PC-9 (cell line): ENCODE measurements around the gene SIPA1L3. TPM values are rescaled to one million over a fixed set of nuclear protein-coding genes. Genes with fewer than 3 reads are reported as not detected.

Experiments used
- BruUV-seq: library from RNA; stranded (reverse); fragments of 400-500 nt; replicated peaks from 2 replicates; lab custom pipeline; 2021; lab: Mats Ljungman, UMichigan
- CTCF ChIA-PET: fragments of 300-600 bp; sonication (Branson Sonifier 250); formaldehyde crosslinking; loops from one replicate; lab custom pipeline; 2022; ENCODE audit warnings: antibody characterized with exemption; lab: Charles Lee
- POLR2A ChIA-PET: fragments of 300-600 bp; sonication (Branson Sonifier 250); formaldehyde crosslinking; loops from one replicate; lab custom pipeline; 2022; ENCODE audit warnings: antibody characterized with exemption; ENCODE audit not compliant: unreplicated experiment; lab: Charles Lee
- DNase-seq, 2 experiments: peaks; one replicate each; pipeline versions ENCODE4 v3.0.0 to v3.0.0-alpha.2; 2015 to 2022; ENCODE audit warnings: mixed read lengths in 1 of 2
- H2AFZ ChIP-seq: fragments of 200-600 bp; sonication (generic); 2 replicates; pipeline ENCODE4 v1.8.1; 2017; ENCODE audit warnings: antibody characterized with exemption
- H3F3A ChIP-seq: fragments of 200-600 bp; sonication (generic); 2 replicates; pipeline ENCODE4 v1.8.1; 2017; ENCODE audit warnings: antibody characterized with exemption, mild to moderate bottlenecking, low read depth; ENCODE audit not compliant: insufficient read depth
- H3K27ac ChIP-seq: fragments of 200-600 bp; sonication (generic); 2 replicates; pipeline ENCODE4 v1.6.1; 2016; ENCODE audit warnings: mixed run types
- H3K27me3 ChIP-seq: fragments of 200-600 bp; sonication (generic); 2 replicates; pipeline ENCODE4 v1.6.1; 2016; ENCODE audit warnings: low read depth, mixed run types; ENCODE audit not compliant: insufficient read depth
- H3K36me3 ChIP-seq: fragments of 200-600 bp; sonication (generic); 2 replicates; pipeline ENCODE4 v1.6.1; 2016; ENCODE audit warnings: low read depth, mixed run types
- H3K4me1 ChIP-seq: fragments of 200-600 bp; sonication (generic); replicated peaks from 2 replicates; pipeline ENCODE4 v1.6.1; 2016; ENCODE audit warnings: mixed run types; ENCODE audit not compliant: insufficient read depth
- H3K4me2 ChIP-seq: fragments of 200-600 bp; sonication (generic); 2 replicates; pipeline ENCODE4 v1.6.1; 2017; ENCODE audit warnings: mixed run types
- H3K4me3 ChIP-seq: fragments of 200-600 bp; sonication (generic); 2 replicates; pipeline ENCODE4 v1.6.1; 2016; ENCODE audit warnings: mixed run types
- H3K79me2 ChIP-seq: fragments of 200-600 bp; sonication (generic); 2 replicates; pipeline ENCODE4 v1.6.1; 2017; ENCODE audit warnings: low read depth, mixed run types
- H3K9me2 ChIP-seq: fragments of 200-600 bp; sonication (generic); 2 replicates; pipeline ENCODE4 v1.8.1; 2017; ENCODE audit warnings: mild to moderate bottlenecking; ENCODE audit not compliant: insufficient read depth
- H3K9me3 ChIP-seq: fragments of 200-600 bp; sonication (generic); 2 replicates; pipeline ENCODE4 v1.8.1; 2016; ENCODE audit warnings: low read depth; ENCODE audit not compliant: insufficient read depth
- H4K20me1 ChIP-seq: fragments of 200-600 bp; sonication (generic); 2 replicates; pipeline ENCODE4 v1.8.1; 2017; ENCODE audit not compliant: insufficient read depth
- EZH2 ChIP-seq: fragments of 200-600 bp; sonication (generic); IDR thresholded peaks from 2 replicates; pipeline ENCODE4 v1.8.0; 2017; ENCODE audit warnings: antibody characterized with exemption, low read depth
- intact Hi-C: fragments of 100-400 bp; cut with micrococcal nuclease; formaldehyde crosslinking; loops from one replicate; pipeline ENCODE4 v1.10.0; 2022; ENCODE audit not compliant: unreplicated experiment
- total RNA-seq: library from RNA; stranded (reverse); gene quantifications from 2 replicates; pipeline ENCODE4 v1.2.3, GENCODE V29; 2021
- TF ChIP-seq, protein P1 (sequence below): fragments of 200-600 bp; sonication (generic); conservative IDR thresholded peaks from 2 replicates; pipeline ENCODE4 v1.6.1; 2017; ENCODE audit warnings: mixed run types, antibody characterized with exemption, mild to moderate bottlenecking, moderate library complexity

Gene SIPA1L3
- total RNA-seq, 1 experiment from 2014 or later: 55.2 TPM

DNA sequence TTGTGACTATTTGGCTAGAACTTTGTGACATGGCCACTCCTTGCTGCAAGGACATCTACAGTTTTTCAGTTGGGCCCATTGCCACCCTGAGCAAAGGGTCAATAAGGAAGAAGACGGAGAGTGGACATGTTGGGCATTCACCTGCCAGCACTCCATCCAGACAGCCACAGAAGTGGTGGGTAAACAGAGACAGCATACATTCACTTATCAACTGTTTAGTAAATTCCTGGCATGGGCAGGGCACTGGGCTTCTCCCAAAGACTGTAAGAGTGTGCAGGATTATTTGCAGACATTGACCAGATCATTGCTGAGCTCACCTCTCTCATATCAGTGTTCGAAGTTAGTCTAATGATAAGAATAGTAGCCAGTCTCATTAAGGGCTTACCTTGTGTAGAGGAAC is 29.2 kb downstream of the SIPA1L3 start:
- no peak for DNase-seq

GRCh38 chr19:37936886-37937285 is 29.9 kb downstream of the SIPA1L3 start:
- Histone ChIP-seq H4K20me1 (peaks cover 3% of the 10 kb centered on the region), H3K79me2 (peaks cover 62% of the 10 kb centered on the region), H3K4me3 (no peak overlapping the region), H3K9me3 (no peaks in the 10 kb centered on the region), H3K9me2 (no peaks in the 10 kb centered on the region), H2AFZ (no peak overlapping the region), H3F3A (peaks cover 51% of the 10 kb centered on the region), H3K4me2 (no peak overlapping the region), H3K27ac (no peak overlapping the region), H3K27me3 (no peaks in the 10 kb centered on the region), H3K4me1 (peaks cover 64% of the 10 kb centered on the region), H3K36me3 (no peaks in the 10 kb centered on the region)
- intact Hi-C loops: no loop called here
- no peak for DNase-seq
- CTCF ChIA-PET: no interaction called here
- TF ChIP-seq, protein P1, sequence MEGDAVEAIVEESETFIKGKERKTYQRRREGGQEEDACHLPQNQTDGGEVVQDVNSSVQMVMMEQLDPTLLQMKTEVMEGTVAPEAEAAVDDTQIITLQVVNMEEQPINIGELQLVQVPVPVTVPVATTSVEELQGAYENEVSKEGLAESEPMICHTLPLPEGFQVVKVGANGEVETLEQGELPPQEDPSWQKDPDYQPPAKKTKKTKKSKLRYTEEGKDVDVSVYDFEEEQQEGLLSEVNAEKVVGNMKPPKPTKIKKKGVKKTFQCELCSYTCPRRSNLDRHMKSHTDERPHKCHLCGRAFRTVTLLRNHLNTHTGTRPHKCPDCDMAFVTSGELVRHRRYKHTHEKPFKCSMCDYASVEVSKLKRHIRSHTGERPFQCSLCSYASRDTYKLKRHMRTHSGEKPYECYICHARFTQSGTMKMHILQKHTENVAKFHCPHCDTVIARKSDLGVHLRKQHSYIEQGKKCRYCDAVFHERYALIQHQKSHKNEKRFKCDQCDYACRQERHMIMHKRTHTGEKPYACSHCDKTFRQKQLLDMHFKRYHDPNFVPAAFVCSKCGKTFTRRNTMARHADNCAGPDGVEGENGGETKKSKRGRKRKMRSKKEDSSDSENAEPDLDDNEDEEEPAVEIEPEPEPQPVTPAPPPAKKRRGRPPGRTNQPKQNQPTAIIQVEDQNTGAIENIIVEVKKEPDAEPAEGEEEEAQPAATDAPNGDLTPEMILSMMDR: no peak
- no peak for TF ChIP-seq EZH2
- BruUV-seq: no TSS peak
- POLR2A ChIA-PET: no interaction called here

More for the DNA sequence above, 29.2 kb downstream of the SIPA1L3 start:
- H3K4me2 ChIP-seq: no peak overlapping the region
- no peaks in the 10 kb centered on the region for H3K36me3 ChIP-seq
- H3F3A ChIP-seq: peaks cover 51% of the 10 kb centered on the region
- no peaks in the 10 kb centered on the region for H3K27me3 ChIP-seq
- H3K79me2 ChIP-seq: peaks cover 62% of the 10 kb centered on the region
- H4K20me1 ChIP-seq: no peaks in the 10 kb centered on the region; the same call in 1 of the 2 replicates
- peaks cover 64% of the 10 kb centered on the region for H3K4me1 ChIP-seq
- TF ChIP-seq, protein P1: no peak
- TF ChIP-seq EZH2: no peak
- no TSS peak for BruUV-seq
- no peaks in the 10 kb centered on the region for H3K9me3 ChIP-seq
- H3K4me3 ChIP-seq: no peak overlapping the region
- ChIA-PET CTCF (no interaction called here), POLR2A (no interaction called here)
- intact Hi-C loops: no loop called here
- no peaks in the 10 kb centered on the region for H3K9me2 ChIP-seq
- no peak overlapping the region for H2AFZ ChIP-seq
- H3K27ac ChIP-seq: no peak overlapping the region

GRCh38 chr19:37938353-37938752 is 31.3 kb downstream of the SIPA1L3 start:
- H3K4me1 ChIP-seq: peaks cover 67% of the 10 kb centered on the region
- ChIA-PET POLR2A (no interaction called here), CTCF (no interaction called here)
- TF ChIP-seq, protein P1: no peak
- TF ChIP-seq EZH2: no peak
- intact Hi-C loops: no loop called here
- DNase-seq: no peak
- H3K9me3 ChIP-seq: no peaks in the 10 kb centered on the region
- H3K27ac ChIP-seq: no peak overlapping the region
- H2AFZ ChIP-seq: no peak overlapping the region
- no peaks in the 10 kb centered on the region for H3K27me3 ChIP-seq
- H3F3A ChIP-seq: peaks cover 43% of the 10 kb centered on the region
- H3K36me3 ChIP-seq: no peaks in the 10 kb centered on the region
- no peak overlapping the region for H3K4me3 ChIP-seq
- H3K9me2 ChIP-seq: no peaks in the 10 kb centered on the region
- H3K79me2 ChIP-seq: peaks cover 63% of the 10 kb centered on the region
- no peak overlapping the region for H3K4me2 ChIP-seq
- peaks cover 5% of the 10 kb centered on the region for H4K20me1 ChIP-seq
- no TSS peak for BruUV-seq
